HG03565 (cell line): ENCODE measurements around the gene RALGPS2.

Source experiments
- ATAC-seq: cut with Tn5 transposase; IDR thresholded peaks from one replicate; pipeline ENCODE4 v1.9.1; 2021; ENCODE audit warnings: mild to moderate bottlenecking, moderate library complexity; ENCODE audit not compliant: unreplicated experiment

The RALGPS2 gene

DNA sequence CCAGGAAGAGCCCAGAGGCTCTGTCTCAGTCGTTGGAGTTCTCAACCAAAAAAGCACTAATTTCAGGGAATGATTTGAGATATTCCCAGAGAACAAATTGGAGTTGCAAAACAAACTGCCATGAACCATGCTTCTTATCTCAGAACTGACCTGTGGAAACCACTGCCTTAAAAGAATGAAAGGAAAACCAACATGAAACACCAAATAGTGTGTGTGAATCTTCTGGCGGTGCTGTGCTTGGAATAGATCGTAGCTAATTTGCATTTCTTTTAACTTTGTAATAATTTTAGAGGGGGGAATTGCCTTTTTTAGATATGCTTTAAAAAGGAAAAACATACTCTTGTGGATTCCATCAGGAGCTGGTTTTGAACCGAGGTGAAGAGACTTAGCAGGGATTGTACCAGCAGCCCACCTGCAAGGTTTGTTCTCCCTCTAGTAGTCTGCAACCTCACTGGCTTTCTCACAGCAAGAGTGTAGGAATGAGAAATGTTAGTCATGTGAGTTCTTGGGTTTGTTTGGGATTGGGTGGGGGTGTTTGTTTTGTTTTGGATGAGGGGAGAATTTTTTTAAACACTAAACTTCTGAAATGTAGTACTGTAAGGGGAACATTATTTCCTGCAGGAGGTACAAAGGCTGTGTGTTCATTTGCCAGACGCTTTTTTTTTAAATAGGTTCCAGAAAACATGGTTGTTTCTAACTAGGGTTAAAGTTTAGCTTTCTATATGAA is 191.6 kb downstream of the RALGPS2 start:
- no peak for ATAC-seq

DNA sequence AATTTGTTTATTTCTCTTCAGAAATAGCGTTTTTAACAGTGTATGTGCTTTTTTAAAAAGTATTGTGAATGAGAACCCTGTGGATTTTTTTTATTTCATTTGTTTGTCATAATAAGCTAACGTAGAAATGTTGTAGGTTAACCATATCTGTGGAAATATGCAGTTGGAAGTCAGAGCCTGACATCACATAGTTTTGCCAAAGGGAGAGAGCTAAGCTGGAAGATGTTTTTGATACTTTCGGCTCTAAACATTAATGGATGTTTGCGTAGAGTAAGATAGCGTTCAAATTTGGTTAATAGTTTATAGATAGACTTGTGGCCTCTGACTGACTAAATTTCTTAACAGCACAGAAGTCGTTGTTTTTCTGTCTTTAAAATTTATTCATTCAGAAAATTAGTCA is 193.3 kb downstream of the RALGPS2 start:
- no peak for ATAC-seq

DNA sequence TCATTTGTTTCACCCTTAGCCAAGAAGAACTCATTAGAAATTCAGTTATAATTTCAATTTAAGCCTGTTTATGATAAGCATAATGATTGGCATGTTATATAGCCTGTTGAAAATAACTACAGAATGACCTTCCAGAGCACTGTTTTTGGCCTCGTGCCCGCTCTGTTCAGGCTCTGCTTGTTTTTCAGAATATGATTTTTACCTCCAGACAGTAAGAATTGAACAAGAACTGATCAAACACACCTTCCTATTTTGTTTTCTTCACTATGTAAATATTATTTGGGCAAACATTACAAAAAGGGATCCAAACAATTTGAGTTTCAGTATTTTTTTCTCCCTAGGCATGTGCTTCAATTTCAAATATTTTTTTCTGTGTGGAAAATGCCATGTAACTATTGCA is 193.9 kb downstream of the RALGPS2 start:
- no peak for ATAC-seq

DNA sequence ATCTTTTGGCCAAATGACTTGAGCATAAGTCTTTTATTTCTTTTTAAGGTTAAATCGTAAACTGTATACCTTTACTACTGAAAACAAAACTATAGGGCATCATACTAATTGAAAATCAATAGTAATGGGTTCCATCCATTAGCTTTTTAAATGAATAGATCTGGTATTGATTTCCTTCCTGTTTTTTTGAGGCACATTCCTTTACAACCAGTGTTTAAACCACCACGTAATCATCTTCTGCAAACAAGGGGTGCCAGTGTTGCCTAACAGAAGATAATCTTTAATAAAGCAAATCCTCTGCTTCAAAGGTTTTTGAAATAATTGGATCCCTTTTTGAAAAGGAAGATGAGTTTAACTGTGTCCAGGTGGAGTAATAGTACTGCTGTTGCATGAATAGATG is 194.5 kb downstream of the RALGPS2 start:
- no peak for ATAC-seq

DNA sequence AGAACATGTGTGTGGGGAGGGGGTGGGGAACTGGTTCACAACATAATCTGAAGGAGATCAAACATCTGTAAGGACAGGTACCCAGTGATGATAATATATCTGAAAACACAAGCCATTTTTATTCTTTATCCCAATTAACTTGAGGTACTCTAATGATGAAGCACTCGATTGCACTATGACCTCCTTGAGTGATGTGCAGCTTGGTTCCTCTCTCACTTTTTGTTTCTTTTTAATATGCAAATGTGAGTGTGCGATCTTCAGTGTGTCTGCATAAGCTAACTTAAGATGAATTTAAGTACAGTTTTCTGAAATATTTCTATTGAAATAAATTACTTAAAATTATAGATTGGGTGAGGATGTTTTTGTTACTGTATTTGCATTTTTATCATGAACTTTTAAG is 196.5 kb downstream of the RALGPS2 start:
- no peak for ATAC-seq

DNA sequence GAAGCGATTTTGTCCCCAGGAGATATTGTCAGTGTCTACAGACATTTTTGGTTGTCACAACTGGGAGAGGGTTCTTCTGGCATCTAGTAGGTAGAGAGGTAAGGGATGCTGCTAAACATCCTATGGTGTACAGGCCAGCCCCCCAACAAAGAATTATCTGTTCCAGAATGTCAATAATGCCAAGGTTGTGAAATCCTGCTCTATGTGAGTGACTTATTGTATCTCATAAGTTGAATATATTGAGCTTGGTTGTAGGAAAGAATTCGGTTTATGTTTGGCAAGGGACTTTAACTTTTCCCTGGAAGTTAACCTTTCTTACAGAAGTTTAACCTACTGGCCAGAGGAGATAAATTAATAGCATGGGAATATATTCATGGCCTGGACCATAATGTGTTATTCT is 198.5 kb downstream of the RALGPS2 start:
- ATAC-seq = no peak

DNA sequence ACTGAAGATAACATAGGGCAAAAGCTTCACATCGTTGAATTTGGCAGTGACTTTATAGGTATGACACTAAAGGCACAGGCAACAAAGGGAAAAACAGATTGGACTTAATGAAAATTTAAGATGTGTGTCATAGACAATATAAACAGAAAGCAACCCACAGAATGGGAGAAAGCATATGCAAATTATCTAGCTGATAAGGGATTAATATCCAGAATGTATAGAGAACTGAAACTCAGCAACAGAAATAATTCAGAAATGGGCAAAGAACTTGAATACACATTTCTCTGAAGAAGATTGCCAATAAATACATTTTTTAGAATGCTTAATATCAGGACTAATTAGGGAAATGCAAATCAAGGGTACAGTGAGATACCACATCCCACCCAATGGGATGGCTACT is 201.0 kb downstream of the RALGPS2 start:
- no peak for ATAC-seq

DNA sequence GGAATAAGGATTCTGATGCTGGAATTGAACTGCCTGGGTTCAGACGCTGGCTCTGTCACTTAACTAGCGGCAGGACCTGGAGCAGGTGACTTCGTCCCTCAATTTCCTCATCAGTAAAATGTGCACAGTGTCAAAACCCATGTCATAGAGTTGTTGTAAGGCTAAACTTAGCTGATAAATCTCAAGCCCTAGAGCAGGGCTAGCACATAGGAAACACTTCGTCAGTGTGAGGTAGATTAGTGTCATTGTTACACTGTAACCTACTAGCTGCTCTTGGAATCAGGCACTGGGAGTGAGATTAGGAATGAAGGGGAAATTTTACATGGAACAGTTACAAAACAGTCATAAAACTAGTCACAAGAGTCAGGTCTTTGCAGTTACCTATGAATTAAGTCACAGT is 202.0 kb downstream of the RALGPS2 start:
- no peak for ATAC-seq

DNA sequence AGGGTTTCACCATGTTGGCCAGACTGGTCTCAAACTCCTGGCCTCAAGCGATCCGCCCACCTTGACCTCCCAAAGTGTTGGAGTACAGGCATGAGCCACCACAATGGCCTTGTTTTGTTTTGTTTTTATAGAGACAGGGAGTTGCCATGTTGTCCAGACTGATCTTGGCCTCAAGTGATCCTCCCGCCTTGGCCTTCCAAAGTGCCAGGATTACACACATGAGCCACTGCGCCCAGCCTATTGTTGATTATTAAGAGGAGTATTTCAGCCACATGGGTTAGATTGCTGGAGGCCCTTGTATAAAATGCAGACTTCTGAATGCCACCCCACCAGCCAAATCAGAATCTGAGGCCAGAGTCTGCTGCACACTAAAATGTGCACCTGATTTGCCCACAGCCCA is 203.0 kb downstream of the RALGPS2 start:
- ATAC-seq = no peak

DNA sequence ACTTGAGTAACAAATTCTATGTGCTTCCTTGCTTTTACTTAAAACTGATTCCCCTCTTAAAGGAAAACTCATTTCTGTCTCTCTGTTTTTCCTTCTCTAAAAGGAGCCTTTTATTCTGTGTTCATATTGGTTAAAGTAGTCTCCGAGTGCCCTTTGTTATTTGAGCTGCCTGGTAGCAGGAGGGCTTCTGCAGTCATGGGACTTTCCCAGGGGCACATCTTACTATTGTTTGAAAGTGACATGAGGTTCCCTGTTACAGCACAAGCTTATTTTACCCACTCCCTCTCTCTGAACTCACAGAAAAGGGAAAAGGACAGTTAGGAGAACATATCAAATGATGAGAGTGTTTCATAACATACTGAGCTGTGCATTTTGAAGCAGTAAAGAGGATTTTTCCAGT is 203.9 kb downstream of the RALGPS2 start:
- no peak for ATAC-seq

DNA sequence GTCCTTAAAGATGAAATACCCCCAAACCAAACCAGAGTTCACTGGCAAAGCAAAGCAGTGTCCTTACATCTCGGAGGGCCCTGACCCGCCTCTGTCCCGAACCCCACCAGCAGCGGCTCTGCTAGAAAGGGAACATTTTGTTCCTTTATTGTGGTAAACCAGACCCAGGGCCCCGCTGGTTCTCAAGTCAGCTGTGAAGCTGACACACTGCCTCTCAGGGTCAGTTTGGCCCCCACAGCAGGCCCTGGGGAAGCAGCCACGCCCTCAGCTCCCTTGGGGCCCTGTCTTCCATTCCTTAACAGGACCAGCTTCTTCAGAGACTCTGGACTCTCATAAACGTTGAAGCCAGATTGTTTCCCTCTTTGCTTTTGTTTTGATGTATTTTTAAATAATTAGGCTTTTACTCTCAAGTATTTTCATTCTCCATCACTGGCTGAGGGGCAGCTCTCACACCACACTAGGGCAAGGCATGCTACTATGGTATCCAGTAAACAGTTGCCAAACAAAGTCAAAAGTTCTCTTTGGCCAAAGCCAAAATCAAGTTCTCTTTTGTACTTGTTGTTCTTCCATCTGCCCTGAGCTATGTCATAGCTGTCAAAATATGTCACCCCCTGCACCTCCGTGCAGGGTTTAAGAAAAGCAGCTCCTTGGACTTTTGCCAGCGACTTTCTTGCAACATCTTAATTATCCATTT is 207.0 kb downstream of the RALGPS2 start:
- ATAC-seq = no peak

DNA sequence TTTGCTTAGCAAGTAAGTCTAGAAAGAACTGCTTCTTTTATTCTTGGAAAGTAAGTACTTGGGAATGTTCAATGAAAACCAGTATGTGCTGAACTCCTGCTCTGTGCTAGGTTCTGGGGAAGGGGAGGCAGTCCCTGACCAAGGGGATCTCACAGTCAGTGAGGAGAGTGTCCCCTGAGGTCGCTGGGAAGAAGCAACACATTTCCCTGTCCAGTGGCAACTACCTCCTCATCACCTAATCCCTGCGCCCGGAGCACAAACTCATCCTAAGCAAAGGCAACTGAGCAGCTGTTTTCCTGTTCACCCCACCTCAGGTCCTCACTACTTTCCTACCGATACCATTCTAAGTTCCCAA is 207.5 kb downstream of the RALGPS2 start:
- ATAC-seq = no peak

DNA sequence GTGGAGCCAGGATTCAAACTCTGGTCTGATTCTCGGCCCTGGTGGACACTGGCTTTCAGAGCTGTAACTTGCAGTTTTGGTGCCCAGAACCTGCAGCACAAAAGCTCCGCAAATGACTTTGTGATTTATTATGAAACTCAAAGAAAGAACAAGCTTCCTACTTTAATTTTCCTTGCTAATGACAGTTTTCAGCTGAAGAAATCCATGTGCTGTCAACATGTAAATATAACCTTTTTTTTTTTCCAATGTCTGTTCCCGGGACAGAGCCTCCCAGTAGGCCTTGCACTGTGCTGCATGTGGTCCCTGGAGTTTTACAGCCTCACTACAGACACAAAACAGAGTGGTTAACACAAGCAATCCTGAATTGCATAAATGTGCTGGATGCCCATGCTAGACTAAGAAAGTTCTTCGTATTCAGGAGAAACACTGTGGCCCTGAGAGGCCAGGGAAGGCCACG is 208.1 kb downstream of the RALGPS2 start:
- ATAC-seq = no peak

DNA sequence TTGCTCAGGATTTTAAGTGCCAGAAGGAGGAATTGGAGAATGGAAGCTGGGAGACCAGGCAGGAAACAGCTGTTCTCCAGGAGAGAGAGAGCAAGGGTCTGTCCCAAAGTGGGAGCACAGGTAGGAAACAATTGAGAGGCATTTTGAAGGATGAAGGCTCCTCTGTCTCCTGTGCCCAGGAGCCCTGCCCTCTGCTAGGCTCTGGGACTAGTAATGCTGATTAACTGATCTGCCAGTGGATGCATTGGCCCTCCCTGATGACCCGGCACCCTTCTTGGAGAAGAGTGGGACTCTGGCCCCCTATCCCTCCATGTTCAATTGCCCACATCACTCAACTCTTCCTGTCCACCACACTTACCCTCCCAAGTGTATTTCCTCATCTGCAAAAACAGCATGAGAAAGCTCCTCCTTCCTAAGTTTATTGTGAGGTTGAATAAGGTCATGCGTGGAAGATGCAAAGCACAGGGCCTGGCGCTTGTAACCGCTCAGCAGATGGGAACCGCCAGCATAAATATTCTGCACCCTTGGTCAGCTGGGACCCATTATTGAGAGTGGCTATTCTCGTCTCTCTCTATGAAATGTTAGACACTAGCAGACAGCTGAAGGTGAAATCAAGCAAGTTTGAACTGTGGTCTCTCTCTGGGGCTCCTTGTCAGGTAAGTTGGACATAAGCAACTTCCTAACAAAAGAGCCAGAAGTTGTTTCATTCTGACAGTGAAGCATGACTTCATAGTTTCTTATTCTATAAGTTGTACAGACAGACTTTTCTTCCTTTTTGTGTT is 208.9 kb downstream of the RALGPS2 start:
- no peak for ATAC-seq

DNA sequence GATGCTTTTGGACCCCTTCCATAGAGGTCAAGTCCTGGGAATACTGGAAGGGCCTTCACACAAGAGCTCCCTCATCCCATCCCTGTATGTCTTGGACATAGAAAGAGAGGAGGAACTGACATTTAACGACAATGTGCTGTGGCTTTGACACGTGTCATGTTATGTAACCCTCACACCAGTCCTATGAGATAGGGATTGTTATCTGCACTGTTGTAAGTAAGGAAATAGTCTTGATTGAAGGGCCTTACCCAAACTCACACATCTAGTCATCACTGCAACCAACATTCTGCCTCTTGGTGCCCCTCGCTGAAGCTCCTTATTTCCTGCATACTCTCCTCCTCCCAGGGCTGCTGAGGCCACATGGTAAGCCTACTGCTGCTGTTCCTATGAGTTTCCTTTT is 209.5 kb downstream of the RALGPS2 start:
- ATAC-seq = no peak

DNA sequence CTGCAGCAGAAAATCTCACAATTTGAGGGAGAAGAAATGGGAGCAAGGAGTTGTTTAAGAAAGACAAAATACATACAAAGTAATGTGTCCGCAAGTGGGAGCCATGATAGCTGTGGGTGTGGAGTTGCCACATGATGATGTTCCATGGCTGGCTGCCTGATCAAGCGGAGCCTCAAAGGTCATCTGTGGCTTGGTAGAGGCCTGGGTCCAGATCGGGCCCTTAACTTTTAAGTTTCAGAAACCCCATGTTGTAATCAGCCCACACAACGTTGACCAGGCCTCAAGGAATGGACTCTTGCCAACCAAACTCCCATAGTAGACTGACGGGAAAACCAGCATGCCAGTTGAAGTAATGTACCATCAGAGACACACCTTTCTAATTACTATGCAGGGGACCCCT is 210.6 kb downstream of the RALGPS2 start:
- no peak for ATAC-seq

DNA sequence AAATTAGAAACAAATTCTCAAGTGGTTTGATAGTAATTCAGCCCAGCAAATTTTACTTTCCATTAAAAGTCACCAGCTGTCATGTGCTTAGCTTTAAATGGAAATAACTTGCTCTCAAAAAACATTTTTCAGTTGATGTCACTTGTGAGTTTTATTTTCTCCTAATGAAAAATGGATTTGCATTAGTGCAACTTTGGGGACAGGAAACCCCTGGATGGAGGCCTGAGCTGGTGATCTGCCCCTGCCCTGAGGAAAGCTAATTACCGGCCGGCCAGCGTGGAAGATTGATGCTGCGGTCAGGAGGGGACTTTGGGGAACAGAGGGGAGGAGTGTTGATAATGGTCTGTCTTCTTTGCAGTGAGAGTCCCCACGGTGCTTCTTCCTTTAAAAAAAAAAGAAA is 212.7 kb downstream of the RALGPS2 start:
- no peak for ATAC-seq

DNA sequence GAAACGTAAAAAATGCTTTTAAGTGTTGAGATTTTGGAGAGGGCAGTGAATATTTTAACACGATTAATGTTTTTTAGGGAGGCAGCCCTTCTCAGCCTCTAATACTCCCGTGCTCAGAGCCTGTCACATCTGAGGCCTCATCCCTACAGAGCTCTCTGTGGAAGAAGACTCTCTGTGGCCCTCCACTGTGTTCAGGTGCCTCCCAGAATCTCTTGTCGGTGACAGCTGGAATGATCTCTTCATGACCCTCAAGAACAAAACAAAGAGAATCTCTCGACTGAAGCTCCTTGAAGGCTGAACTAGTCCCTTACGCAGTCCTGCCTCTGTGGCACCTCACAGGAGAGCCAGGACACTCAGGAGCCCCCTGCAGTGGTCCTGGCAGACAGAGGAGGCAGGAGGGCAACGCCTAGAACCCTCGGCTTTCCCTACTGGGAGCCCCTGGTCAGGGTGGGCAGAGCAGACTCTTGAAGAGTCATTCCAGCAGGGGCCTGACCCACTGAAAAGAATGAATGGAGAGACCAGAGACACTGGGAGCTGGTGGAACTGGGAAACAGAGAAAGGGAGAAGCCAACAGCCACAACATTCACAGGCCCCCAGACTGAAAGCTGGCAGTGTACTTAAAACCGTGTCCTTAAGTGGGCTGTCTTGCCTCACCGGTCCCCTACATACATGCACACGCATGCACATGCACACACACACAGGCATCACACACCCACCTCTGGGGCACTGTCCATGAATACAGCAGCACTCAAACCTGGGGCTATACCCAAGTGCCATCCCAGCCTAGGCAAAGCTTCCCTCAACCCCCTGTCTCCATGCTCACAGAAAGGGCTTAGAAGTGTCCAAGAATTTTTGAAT is 213.3 kb downstream of the RALGPS2 start:
- ATAC-seq = no peak

DNA sequence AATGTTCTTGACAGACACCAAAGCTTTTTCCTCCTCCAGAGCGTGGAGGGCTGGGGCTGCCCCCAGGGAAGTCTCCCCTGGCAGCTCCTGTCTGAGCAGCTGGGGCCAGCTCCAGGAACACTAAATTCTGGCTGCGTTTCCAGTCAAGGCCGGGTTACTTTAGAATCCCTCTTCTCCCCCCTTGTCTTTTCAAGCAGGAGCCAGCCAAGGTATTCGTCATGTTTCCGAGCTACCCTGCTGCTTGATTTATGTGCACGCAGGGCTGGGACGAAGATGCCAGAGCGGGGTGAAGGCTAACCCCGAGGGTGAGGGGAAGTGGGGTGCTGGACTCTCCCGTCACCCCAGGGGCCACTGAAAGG is 213.9 kb downstream of the RALGPS2 start:
- ATAC-seq = no peak

DNA sequence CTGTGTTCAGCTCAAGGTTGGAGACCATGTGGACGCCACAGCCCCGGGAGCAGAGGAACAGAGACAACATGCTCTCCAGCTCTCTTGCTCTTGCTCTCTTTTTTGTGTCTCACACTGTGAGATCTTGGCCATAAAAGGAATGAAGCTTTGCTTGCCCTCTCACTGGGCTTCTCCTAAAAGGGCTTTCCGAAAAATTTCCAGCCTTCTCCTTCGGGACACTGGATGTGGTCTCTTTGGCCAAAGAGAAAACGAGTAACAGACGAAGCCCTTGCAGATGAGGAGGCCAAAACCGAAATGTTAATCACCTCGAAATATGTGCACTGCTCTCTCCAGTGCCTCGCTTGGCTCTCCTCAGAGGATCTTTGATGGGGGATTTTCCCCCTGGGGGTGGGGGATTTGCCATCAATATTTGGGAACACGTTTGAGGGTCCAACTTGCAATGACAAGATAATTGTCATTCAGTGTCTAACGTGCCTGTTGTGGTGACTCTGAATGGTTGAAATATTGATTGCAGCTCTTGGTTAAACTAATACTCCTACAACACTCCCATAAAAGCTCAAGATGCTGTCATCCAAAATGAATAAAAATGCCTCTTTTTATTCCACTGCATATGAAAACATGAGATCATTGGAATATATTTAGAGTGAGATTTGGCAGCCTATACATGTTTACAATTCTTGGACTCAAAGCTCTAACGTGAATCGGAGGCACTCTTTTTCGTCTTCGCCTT is 214.5 kb downstream of the RALGPS2 start:
- ATAC-seq = no peak
